A549 treated with Hydrocortisone at 1 μM for 4 hours (cell line): ENCODE measurements around the gene MYO5C. TPM values are rescaled to one million over a fixed set of nuclear protein-coding genes. Genes with fewer than 3 reads are reported as not detected.

ENCODE experiments used
- total RNA-seq: library from RNA; stranded (reverse); fragments of 200-300 nt; extraction: Qiagen RNA extraction; gene quantifications from 5 replicates; pipeline ENCODE4 v1.2.3, GENCODE V29; 2022

MYO5C gene
- total RNA-seq: 5.5 to 7.5 TPM (median 6.4 TPM) in 5 replicates

GRCh38 chr15:52295421-52296001 is at the start of gene MYO5C:
Gene MYO5C, minus strand, starts transcription at chr15:52295804. Its CDS starts 168 bp downstream, at chr15:52295636.

GRCh38 chr15:52191207-52191606 is 104.4 kb downstream of the MYO5C start, which contains the start of gene GNB5:
Gene GNB5, minus strand, starts transcription at chr15:52191392. Its CDS starts 6,716 bp downstream, at chr15:52184676.

Other genes starting within 250 kb of the MYO5C start
- 0.09 to 0.21 TPM (median 0.14 TPM) in 5 replicates for gene BCL2L10, start 183.0 kb downstream of the MYO5C start, total RNA-seq
- 44.0 to 57.5 TPM (median 47.6 TPM) in 5 replicates for gene GNB5, start 104.4 kb downstream of the MYO5C start, total RNA-seq
- gene MYO5A, start 233.1 kb upstream of the MYO5C start, total RNA-seq: 18.7 to 33.6 TPM (median 25.1 TPM) in 5 replicates